HS-27A (cell line): ENCODE results near the gene SDHAF2.
A peak's percentile ranks its signal among the peaks of the same experiment; 100 is the strongest.
"Not testable (repeated sequence)": the region's sequence is repeated elsewhere in the genome, so short reads cannot be mapped to it uniquely, and the experiment has no call there.

Experiments
- DNase-seq: peaks from one replicate; pipeline ENCODE4 v3.0.0-alpha.2; 2012; ENCODE audit warnings: low read depth, missing footprints

Gene SDHAF2

GRCh38 chr11:61429691-61430582, at the start of gene SDHAF2, which contains the start of gene CPSF7:
TSS of gene SDHAF2 (plus strand) at chr11:61430124. CDS start at chr11:61430147, 23 bp downstream.
TSS of gene CPSF7 (minus strand) at chr11:61429975. CDS start at chr11:61429235, 740 bp downstream.
- DNase-seq: peak; percentile 72

- DNase-seq: no peak
Measured at GRCh38 chr11:61380884-61381283, 49.0 kb upstream of the SDHAF2 start.

GRCh38 chr11:61383859-61384258, 46.1 kb upstream of the SDHAF2 start:
- not testable (repeated sequence) for DNase-seq

GRCh38 chr11:61384271-61385242, 45.4 kb upstream of the SDHAF2 start:
- no peak for DNase-seq

- DNase-seq: no peak
Measured at GRCh38 chr11:61390161-61390560, 39.8 kb upstream of the SDHAF2 start.

GRCh38 chr11:61392981-61393595, 36.8 kb upstream of the SDHAF2 start:
- no peak for DNase-seq

GRCh38 chr11:61401173-61401572, 28.8 kb upstream of the SDHAF2 start:
- no peak for DNase-seq

GRCh38 chr11:61401573-61401972, 28.4 kb upstream of the SDHAF2 start:
- no peak for DNase-seq

- no peak for DNase-seq
Measured at GRCh38 chr11:61403658-61404057, 26.3 kb upstream of the SDHAF2 start.

- no peak for DNase-seq
Measured at GRCh38 chr11:61404103-61404502, 25.8 kb upstream of the SDHAF2 start.

- DNase-seq: no peak
Measured at GRCh38 chr11:61404641-61405040, 25.3 kb upstream of the SDHAF2 start.

GRCh38 chr11:61406067-61406466, 23.9 kb upstream of the SDHAF2 start:
- no peak for DNase-seq

GRCh38 chr11:61406991-61407728, 22.8 kb upstream of the SDHAF2 start:
- no peak for DNase-seq

GRCh38 chr11:61411589-61411988, 18.3 kb upstream of the SDHAF2 start:
- no peak for DNase-seq

GRCh38 chr11:61413496-61413895, 16.4 kb upstream of the SDHAF2 start:
- DNase-seq: no peak

GRCh38 chr11:61414547-61414946, 15.4 kb upstream of the SDHAF2 start:
- no peak for DNase-seq

- no peak for DNase-seq
Measured at GRCh38 chr11:61415381-61415780, 14.5 kb upstream of the SDHAF2 start.

- DNase-seq: no peak
Measured at GRCh38 chr11:61416941-61417340, 13.0 kb upstream of the SDHAF2 start.

GRCh38 chr11:61417670-61418069, 12.3 kb upstream of the SDHAF2 start:
- DNase-seq: no peak

- no peak for DNase-seq
Measured at GRCh38 chr11:61418136-61418535, 11.8 kb upstream of the SDHAF2 start.

GRCh38 chr11:61422226-61422625, 7.7 kb upstream of the SDHAF2 start:
- no peak for DNase-seq
